Dedifferentiated amniotic fluid mesenchymal stem cell (primary cell): ENCODE data around the gene LRRC27.
"Not testable (repeated sequence)": the region's sequence is repeated elsewhere in the genome, so short reads cannot be mapped to it uniquely, and the experiment has no call there.

ENCODE experiments used
- DNase-seq: peaks from one replicate; pipeline ENCODE4 v3.0.0-alpha.2; 2016; ENCODE audit errors: extremely low spot score

Gene LRRC27

DNA sequence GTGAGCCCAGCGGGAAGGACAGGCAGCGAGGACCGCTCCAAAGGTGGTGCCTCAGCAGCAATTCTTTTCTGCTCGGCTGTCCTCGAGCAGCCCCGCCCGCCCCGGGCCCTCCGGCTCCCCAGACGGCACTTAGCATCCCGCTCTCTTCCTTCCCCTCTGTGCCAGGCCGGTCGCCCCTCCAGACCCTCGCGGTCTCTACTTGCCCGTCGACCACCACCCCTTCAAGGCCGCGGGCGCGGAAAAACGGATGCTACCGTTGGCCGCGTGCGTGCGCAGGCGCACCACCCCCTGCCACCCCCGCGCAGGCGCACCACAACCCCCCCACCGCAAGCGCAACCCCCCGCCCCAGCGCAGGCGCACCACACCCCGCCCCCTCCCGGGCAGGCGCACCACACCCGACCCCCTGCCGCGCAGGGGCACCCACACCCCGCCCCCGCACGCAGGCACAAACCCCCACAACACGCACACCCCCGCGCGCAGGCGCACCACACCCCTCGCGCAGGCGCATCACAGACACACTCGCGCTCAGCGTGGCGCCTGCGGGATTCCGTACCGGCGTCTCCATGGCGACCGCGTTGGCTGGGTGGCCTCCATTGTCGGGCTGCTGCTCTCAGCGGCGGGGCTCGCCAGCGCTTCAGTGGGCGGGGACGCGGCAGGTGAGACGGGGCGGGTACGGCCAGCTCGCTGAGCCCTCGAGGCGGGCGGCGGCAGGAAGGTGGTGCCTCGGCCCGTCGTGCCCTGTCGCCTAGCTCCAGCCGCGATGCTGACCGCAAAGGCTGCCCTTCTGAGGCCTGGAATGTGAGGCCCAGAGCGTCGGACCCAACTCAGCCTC is at the start of gene LRRC27:
TSS of gene LRRC27 (plus strand) at position 593 of the 832 bp plus-strand sequence. CDS start 1,332 bp downstream, outside the sequence.
- peak; percentile 94 for DNase-seq

- DNase-seq = no peak
Measured at GRCh38 chr10:132282667-132283603, 49.1 kb upstream of the LRRC27 start.

GRCh38 chr10:132283604-132284382 is 48.2 kb upstream of the LRRC27 start:
- DNase-seq = no peak

DNA sequence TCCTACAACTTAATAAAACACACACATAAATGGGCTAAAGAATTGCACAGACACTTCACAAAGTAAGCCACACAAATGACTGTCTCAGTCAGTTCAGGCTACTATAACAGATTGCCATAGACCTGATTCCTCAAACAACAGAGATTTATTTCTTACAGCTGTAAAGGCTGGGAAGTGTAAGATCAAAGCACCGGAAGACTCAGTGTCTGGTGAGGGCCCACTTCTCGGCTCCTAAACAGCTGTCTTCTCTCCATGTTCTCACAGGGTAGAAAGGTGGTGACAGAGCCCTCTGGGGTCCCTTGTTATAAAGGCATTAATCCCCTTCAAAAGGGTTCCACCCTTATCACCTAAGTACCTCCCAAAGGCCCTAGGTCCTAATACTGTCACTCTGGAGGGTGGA is 42.6 kb upstream of the LRRC27 start:
- no peak for DNase-seq

DNA sequence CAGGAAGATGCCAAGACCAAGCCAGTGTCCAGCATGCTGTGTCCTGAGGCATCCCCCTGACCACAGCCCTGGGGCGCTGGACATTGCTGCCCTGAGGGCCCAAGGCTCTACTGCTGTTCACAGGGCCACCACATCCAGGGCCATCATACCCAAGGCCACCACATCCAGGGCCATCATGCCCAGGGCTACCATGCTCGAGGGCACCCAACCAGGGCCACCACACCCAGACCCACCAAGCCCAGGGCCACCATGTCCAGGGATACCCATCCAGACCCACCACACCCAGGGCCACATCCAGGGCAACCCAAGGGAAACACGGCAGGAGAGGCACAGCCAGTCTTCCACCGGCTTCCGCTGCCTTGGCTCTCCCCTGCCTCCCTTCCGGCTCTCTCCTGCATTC is 41.4 kb upstream of the LRRC27 start:
- DNase-seq = no peak

DNA sequence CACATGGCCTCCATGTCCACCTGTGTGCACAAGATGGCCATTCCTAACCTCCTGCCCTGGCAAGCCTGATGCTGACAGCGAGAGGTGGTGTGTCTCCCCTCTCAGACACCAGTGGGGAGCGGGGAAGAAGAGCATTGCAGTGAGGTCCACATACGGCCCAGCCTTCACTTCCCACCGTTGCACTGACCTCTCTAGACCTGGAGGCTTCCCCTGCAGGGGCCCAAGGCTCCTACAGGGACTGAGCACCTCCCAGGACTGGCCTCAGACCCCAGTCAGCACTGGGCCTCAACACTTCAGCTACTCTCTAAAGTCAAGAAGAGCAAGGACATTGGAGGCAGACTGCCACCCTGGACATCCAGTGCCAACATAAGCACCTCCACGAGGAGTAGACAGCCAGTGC is 40.2 kb upstream of the LRRC27 start:
- no peak for DNase-seq

DNA sequence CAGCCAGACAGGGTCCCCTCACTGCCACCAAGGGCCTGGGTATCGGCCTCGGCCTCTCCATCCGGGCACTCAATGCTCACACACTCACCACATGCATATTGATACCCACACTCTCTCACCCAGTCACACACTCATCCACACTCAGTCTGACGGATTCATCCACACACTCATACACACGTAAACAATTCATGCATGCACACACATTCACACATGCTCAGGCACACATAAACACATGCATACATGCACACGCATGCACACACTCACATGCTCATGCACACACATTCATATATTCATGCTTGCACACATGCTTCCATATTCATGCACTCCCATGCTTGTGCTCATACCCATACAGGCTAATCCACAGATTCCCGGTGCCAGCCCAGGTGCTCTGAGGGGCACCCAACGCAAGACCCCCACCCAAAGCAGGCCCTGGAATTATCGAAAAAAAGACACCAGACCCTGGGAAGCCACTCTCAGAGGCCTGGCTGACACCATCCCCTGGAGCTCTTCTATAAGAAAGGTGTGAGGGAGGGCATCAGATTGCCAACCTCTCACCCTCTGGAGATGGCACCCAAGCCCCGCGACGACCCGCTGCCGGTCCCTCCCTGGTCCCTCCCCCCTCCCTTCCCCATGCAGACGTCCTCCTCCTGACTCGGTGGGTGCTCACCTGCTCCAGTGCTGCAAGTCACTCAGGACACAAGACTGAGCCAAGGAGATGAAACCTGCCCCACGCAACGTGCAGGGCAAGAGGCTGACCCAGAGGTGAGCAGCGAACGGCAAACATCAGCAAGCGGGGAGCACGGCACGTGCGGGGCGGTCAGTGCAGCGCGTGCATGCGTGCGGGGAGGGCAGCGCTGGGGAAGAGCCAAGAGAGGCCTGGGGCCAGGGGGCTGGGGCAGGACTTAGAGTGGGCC is 39.4 kb upstream of the LRRC27 start:
- DNase-seq = no peak

- no peak for DNase-seq
Measured at GRCh38 chr10:132293201-132293812, 38.7 kb upstream of the LRRC27 start.

DNA sequence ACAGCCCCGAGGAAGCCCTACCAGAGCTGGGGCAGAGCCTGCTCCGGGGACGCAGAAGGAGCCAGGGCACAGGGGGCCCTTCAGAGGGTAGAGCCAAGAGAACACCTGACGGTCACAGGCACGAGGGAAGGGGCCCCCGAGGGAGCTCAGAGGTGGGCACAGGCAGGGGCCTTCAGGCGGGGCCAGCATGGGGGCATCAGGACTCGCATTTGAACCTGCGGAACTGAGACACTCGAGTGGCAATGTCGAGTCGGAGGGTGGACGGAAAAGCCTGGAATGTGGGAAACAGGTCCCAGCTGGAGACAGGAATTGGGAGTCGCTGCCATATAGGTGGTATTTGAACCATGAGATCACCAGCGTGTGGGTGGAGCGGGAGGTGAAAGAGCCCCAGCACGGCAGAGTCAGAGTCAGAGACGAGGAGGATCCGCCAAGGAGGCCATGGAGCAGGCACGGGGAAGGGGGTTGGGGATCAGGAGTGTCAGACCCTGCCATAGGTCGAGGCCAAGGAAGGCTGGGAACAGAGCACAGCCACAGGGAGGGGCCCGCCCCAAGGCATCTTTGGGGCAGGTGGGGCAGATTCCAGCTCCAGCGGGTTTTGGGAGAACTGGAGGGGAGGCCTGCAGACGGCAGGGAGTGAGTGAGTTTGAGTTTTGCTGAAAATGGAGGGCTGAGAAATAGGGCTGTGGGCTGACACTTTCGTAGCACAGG is 38.0 kb upstream of the LRRC27 start:
- no peak for DNase-seq

DNA sequence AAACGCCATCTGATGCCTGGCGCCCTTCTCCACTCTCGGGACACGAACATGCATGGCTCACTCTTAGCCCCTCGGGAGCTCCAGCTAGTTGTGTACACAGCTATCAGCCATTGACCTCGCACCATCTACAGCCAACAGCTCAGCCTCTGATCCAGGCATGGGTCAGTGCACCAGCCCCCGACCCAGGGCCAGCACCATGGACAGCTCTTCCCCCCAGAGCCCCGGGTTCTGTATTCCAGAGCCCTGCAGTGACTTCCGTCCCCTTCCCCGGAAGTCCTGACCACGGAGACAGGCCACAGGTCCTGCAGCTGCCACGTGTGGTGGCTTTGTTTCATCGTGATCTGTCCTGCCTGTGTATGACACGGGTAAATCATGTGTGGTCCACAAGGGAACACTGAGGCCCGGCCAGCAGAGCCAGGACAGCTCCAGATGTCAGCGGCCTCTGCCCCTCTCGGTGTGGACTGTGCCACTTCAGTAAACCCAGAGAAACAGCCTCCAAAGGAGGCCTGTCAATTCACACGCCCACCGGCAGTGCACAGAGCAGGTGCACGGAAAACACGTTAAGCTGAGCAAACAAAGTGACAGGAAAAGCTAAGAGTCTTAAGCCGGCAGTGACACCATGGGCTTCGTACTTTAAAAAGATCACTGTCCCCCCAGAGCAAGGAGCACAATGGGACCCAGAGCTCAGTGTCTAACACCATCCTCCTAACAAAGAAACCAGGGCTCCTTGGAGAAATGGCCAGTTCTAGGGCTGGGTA is 37.3 kb upstream of the LRRC27 start:
- no peak for DNase-seq

DNA sequence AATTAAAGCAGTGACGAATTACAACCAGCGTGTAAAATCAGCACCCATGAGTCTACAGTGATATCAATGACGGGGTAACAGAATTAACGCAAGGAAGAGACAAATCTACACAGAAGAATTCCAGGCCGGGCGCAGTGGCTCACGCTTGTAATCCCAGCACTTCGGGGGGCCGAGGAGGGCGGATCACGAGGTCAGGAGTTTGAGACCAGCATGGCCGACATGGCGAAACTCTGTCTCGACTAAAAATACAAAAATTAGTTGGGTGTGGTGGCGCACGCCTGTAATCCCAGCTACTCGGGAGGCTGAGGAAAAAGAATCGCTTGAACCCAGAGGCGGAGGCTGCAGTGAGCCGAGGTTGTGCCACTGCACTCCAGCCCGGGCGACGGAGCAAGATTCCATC is 36.5 kb upstream of the LRRC27 start:
- not testable (repeated sequence) for DNase-seq

DNA sequence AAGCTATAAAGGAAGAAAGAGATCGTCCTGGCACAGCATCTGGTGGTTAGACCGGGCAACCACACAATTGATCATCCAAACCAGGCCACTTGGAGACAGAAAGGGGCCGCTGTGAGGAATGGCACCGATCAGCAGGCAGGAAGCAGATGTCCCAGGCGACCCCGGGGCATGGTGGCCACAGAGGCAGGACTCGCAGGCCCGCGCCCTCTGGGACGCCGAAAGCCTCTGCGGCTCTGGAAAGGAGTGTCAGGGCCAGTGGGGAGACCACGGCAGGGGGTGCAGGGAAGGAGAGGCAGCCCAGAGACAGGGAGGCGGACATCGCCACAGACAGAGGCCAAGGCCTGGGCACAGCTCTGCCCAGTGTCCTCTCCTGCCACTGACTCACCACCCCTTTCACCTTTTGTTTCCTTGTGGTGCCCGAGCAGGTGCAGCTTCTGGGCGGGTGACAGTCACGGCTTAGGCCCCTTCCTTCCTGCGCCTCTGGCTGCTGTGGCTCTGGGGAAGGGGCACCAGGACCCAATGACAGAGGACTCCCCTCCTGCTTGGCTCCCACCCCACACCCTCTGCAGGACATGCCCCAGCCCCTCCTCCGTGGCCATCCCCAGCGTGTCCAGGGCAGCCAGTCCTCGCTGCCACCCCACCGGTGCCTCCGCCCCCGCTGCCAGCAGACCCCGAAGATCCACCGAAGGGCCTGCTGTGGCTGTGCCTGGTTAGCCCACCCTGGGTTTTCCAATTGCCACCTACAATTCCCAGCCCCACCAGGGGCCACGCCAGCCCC is 35.1 kb upstream of the LRRC27 start:
- DNase-seq = no peak

DNA sequence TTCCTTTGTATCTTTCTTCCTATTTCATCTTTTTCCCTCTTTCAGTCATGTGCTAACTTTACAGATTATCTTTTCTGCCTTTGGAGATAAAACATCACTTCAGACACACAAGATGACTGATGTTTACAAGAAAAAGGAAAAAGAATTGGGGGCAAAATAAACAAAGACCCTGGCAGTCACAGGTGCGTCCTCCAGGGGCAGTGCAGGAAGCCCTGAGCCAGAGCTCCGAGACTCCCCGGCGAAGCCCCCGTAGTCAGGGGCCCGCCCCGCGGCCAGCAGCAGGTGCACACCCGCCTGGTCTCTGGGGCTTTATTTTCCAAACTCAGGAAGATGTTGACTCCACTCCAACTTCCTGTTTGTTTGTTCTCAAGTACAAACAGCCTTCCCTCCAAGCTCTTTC is 34.5 kb upstream of the LRRC27 start:
- no peak for DNase-seq

DNA sequence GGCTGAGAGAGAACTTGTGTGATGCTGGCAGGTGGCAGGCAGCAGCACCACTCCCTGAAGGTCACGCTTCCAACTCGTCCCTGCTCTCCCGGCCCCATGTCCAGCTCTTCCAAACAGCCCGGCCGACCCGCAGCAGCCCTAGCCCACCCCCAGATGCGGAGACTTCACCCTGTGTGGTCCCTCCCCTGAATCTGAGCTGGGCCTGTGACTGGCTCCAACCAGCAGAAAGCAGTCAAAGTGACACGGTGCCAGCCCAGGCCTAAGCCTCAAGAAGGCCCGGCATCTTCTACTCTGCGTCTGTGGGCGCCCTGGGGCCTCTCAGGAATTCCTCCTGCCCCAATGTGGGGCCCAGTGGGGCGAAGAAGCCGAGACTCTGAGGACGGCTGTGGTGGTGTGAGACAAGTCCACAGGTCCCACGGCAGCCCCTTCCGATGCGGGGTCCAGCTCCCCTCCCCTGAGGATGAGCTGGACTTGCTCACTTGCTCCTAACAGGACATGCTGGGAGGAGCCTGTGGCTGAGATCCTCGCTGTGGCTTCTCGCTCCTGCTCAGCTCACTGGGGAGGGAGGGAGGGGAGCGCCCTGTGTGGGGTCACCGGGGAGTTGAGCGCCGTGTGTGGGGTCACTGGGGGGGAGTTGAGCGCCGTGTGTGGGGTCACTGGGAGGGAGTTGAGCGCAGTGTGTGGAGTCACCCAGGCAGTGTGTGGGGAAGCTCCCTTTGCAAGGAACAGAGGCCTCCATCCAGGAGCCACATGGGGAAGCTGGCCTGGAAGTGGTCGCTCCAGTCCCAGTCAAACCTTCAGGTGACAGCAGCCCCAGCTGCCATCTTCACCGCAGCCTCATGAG is 33.7 kb upstream of the LRRC27 start:
- no peak for DNase-seq

GRCh38 chr10:132299371-132300336 is 32.3 kb upstream of the LRRC27 start:
- no peak for DNase-seq

DNA sequence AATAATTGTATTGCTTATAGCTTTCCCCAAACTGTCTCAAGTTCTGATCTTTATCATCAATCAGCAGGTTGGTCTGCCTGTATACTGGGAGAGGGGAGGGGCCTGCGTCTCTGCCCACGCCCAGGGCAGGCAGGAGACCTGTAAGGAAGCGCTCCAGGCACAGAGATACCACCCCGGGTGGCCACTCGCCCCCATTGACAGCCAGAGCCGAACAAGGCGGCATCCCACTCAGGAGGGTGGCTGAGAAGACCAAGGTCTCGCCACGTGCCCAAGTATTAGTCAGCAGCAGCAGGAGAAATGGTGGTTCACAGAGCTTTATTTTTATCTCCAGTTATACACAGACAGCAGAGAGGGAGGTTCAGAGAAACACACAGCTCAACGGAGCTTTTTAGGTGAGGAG is 31.4 kb upstream of the LRRC27 start:
- no peak for DNase-seq
